Medulla oblongata (tissue), 1 donor: ENCODE data around the gene ZNF57.
A peak's percentile ranks its signal among the peaks of the same experiment; 100 is the strongest.
"Not testable (repeated sequence)": the region's sequence is repeated elsewhere in the genome, so short reads cannot be mapped to it uniquely, and the experiment has no call there.

Source experiments
- DNase-seq: peaks from one replicate; pipeline ENCODE4 v3.0.0-alpha.2; 2015; ENCODE audit errors: extremely low spot score

Gene ZNF57

DNA sequence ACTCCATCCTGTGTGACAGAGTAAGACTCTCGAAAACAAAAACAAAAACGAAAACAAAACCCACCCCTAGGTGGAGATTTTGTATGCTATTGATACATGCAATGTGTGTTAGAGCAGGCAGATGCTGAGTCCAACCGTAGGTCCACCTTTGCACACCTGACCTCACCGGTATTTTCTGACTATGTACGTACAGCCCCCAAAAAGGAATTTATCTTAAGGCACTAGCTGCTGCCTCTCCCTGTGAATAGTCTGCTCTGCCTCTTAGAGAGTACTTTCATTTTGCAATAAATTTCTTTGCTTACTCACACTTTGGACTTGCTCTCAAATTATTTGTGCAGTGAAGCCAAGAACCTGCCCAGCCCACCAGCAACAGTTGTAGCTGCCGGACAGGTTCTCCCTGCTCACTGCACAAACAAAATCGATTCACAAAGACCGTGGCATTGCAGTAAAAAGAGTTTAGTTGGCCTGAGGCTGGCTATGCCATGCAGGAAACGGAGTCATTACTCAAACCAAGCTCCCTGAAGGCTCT, 52.3 kb downstream of the ZNF57 start:
- no peak for DNase-seq

DNA sequence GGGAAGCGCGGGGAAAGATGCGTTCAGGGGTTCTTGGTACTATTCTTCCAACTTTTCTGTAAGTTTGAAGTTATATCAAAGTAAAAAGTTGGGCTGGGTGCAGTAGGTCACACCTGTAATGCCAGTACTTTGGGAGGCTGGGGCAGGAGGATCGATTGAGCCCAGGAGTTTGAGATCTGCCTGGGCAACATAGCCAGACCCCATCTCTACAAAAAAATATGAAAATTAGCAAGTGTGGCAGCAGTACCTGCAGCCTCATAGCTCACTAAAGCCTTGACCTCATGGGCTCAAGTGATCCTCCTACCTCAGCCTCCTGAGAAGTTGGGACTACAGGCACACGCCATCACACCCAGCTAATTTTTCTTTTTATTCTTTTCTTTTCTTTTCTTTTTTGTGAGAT, 56.4 kb downstream of the ZNF57 start:
- DNase-seq = no peak

DNA sequence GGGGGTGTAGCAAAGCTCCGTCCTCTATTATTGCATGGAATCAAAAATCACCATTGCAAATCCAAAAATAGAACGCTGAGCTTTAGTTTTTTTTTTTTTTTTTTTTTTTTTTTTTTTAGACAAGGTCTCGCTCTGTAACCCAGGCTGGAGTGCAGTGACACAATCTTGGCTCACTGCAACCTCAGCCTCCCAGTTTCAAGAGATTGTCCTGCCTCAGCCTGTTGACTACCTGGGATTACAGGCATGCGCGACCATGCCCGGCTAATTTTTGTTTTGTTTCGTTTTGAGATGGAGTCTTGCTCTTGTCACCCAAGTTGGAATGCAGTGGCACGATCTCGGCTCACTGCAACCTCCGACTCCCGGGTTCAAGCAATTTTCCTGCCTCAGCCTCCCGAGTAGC, 59.4 kb downstream of the ZNF57 start:
- no peak for DNase-seq

DNA sequence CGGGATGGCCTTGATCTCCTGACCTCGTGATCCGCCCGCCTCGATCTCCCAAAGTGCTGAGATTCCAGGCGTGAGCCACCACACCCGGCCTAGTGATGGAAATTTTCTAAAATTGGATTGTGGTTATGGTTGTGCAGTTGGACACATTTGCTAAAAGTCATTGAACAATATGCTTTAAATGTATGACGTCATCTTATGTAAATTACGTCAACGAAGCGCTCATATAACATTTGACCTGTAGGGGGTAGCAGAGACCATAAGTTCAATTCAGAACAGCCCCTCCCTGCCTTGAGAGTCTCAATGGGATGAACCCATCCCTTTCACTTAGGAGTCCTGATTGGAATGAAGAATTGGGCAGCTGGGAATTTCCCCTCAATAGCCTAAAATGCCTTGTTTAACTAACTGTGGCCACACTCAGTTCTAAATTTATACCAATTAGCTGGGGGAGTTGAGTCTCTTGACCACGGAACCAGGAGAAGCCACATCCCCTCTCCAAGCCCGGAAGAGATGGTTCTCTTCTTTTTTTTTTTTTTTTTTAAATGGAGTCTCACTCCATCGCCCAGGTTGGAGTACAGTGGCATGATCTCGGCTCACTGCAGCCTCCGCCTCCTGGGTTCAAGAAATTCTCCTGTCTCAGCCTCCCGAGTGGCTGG, 61.4 kb downstream of the ZNF57 start:
- DNase-seq = peak; percentile 88

DNA sequence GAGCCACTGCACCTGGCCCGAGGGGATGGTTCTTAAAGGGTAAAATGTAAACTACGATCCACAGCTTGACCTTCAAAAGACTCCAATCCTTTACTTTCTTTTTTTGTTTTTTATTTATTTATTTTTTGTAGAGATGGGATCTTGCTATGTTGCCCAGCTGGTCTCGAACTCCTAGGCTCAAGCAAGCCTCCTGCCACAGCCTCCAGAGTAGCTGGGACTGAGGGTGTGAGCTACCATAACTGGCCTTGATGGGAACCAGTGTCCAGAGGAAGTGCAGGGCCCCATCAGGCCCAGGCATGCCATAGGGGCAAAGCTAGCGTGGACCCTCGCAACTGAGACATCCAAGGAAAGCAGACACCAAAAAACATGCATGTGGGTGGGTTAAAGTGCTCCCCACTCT, 62.4 kb downstream of the ZNF57 start:
- DNase-seq = no peak

DNA sequence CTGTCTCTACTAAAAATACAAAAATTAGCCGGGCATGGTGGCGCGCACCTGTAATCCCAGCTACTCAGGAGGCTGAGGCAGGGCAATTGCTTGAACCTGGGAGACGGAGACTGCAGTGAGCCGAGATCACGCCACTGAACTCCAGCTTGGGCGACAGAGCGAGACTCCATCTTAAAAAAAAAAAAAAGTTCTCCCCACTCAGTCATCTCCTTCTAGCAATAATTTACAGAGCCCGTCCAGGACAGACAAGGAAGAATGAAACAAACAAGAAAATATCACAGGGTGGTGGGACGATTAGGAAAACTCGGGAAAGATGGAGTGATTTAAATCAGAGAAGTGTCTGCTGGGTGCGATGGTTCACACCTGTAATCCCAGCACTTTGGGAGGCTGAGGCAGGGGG, 62.9 kb downstream of the ZNF57 start:
- not testable (repeated sequence) for DNase-seq

DNA sequence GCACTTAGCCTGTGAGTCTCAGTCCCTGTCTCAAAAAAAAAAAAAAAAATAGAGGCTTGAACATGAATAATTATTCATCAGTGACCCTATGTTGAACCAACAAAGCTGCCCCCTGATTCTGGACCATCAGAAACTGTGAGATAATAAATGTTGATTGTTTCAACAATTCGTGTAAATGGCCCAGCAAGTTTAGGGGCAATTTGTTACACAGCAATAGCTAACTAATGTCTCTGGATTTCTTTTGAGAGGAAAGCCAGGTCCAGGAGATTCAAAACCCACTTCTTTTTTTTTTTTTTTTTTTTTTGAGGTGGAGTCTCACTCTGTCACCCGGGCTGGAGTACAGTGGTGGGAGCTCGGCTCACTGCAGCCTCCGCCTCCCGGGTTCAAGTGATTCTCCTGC, 64.1 kb downstream of the ZNF57 start:
- DNase-seq = no peak

DNA sequence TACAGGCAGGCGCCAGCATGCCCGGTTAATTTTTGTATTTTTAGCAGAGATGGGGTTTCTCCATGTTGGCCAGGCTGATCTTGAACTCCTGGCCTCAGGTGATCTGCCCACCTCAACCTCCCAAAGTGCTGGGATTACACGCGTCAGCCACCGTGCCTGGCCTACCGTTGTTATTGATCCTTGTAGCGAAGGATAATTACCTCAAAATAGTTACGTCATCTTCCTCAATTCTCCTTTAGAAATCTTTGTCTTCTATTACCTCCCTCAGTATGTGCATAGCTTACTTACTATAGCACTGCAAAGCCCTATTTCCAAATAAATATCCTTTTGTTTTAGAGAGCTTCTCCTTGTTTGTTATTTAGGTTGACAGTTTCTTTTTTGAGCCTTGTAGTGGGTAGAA, 67.2 kb downstream of the ZNF57 start:
- no peak for DNase-seq
